RPMI8226 (cell line): ENCODE results near the gene IPO13.

Source experiments
- DNase-seq: peaks from one replicate; pipeline ENCODE4 v3.0.0-alpha.2; 2015

IPO13 gene

DNA sequence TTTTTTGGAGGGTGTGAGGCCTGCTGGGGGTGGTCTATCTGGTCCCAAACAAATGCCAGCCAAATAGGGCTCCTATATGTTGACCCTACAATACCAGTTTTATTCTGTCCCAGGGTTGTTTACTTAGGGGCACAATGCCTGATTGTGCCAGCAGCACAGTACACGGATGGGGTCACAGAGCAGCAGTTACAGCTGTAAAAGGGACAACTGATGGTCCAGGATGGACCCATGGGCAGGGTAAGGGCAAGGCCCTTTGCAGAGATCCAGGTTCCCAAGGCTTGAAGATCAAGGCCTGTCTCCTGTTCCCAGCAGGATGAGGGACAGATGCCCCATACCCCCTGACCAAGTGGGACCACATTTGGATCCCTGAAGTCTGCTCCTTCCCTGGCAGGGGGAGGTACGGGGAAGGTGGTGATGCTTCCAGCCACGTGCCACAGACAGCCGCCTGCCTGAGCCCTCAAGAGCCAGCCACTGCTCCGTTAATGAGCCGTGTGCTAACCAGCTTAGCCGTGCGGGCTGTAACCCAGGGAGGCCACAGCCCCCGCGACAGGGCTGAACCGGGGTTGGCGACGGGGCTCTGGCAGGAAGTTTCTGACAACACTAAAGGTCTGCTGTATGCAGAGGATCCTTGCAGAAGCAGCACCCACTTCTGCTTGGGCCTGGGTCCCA, 66.3 kb downstream of the IPO13 start:
- no peak for DNase-seq

GRCh38 chr1:44013949-44014348, 67.2 kb downstream of the IPO13 start:
- DNase-seq = no peak

GRCh38 chr1:44014365-44015104, 67.8 kb downstream of the IPO13 start:
- DNase-seq = no peak

- DNase-seq = no peak
Observed at GRCh38 chr1:44015206-44015605, 68.5 kb downstream of the IPO13 start.

DNA sequence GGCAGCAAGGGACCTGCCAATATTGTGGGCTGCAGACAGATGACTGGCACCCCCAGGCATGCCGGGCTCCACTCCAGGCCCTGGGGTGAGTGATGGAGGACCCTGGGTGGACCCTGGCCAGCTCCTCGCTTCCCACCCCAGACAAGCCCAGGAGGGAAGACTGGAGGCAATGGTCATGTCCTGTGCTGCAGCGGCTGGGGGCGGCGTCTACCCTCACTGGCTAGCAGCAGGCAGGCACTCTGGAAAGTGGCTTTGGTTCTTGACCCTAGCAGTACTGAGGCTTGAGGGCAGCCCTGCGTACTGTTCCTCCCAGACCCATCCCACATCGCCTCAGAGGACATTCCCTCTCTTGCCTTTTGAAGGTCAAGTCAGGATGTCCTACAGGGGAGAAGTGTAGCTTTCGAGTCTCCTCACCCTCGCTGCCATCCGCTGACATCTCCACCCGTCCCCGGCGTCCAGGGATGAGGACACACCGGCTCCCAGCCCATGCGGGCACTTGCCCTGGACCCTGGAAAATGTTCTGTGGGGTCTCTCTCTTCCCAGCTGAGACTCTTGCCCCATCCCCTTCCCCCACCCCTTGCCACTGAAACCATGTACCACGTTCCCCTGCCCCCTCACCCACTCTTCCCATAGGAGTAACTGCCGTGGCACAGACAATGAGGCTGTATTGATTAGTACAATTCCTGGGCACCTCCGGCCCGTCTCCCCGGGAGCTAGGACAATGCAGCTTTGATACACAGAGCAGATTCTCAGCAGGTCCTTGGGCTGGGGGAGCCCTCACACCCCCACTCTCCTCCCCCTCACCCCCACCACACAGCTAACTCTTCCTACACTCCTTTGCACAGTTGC, 69.5 kb downstream of the IPO13 start:
- DNase-seq = no peak

GRCh38 chr1:44016890-44017400, 70.2 kb downstream of the IPO13 start:
- no peak for DNase-seq
